GM18505 (cell line): ENCODE measurements around the gene ABCA7.

Source experiments
- ATAC-seq: cut with Tn5 transposase; IDR thresholded peaks from one replicate; pipeline ENCODE4 v1.9.1; 2021; ENCODE audit not compliant: unreplicated experiment
- POLR2A ChIP-seq: IDR thresholded peaks from 4 replicates; pipeline ENCODE4 v1.6.1; 2011; ENCODE audit warnings: borderline replicate concordance; ENCODE audit not compliant: insufficient read depth, insufficient read length; ENCODE audit errors: extremely low read depth

ABCA7 gene

GRCh38 chr19:1076046-1076386 lies 36.1 kb downstream of the ABCA7 start:
- no peak for ATAC-seq
- TF ChIP-seq POLR2A = no peak

- peak; percentile 51 for ATAC-seq
- TF ChIP-seq POLR2A = peak; percentile 22
These were observed 37.0 kb downstream of the ABCA7 start for GRCh38 chr19:1076951-1077350.

GRCh38 chr19:1079566-1080111 lies 39.7 kb downstream of the ABCA7 start:
- no peak for TF ChIP-seq POLR2A
- no peak for ATAC-seq

- no peak for TF ChIP-seq POLR2A
- ATAC-seq = no peak
These were observed 40.7 kb downstream of the ABCA7 start for GRCh38 chr19:1080360-1081161.

- ATAC-seq = no peak
- TF ChIP-seq POLR2A = peak; percentile 6
These were observed 41.6 kb downstream of the ABCA7 start for GRCh38 chr19:1081301-1082164.

- no peak for TF ChIP-seq POLR2A
- no peak for ATAC-seq
These were observed 42.4 kb downstream of the ABCA7 start for GRCh38 chr19:1082165-1082927.

- TF ChIP-seq POLR2A = no peak
- ATAC-seq = no peak
These were observed 43.3 kb downstream of the ABCA7 start for GRCh38 chr19:1082928-1083816.

- TF ChIP-seq POLR2A = no peak
- ATAC-seq = no peak
These were observed 44.3 kb downstream of the ABCA7 start for GRCh38 chr19:1084024-1084868.

GRCh38 chr19:1085053-1085658 lies 45.2 kb downstream of the ABCA7 start:
- ATAC-seq = no peak
- peak; percentile 1 for TF ChIP-seq POLR2A

- TF ChIP-seq POLR2A = no peak
- ATAC-seq = no peak
These were observed 46.0 kb downstream of the ABCA7 start for GRCh38 chr19:1085676-1086442.

- peak; percentile 23 for TF ChIP-seq POLR2A
- no peak for ATAC-seq
These were observed 46.7 kb downstream of the ABCA7 start for GRCh38 chr19:1086613-1087012.

GRCh38 chr19:1087813-1088415 lies 48.0 kb downstream of the ABCA7 start:
- ATAC-seq = no peak
- TF ChIP-seq POLR2A = peak; percentile 57
